ENCODE measurements around the gene NCCRP1. TPM values are rescaled to one million over a fixed set of nuclear protein-coding genes. Genes with fewer than 3 reads are reported as not detected.
"Not testable (repeated sequence)": the region's sequence is repeated elsewhere in the genome, so short reads cannot be mapped to it uniquely, and the experiment has no call there.

NCCRP1 gene
- total RNA-seq, 4 donors from 2014 or later: 32.7 to 420 (median 277) TPM

DNA sequence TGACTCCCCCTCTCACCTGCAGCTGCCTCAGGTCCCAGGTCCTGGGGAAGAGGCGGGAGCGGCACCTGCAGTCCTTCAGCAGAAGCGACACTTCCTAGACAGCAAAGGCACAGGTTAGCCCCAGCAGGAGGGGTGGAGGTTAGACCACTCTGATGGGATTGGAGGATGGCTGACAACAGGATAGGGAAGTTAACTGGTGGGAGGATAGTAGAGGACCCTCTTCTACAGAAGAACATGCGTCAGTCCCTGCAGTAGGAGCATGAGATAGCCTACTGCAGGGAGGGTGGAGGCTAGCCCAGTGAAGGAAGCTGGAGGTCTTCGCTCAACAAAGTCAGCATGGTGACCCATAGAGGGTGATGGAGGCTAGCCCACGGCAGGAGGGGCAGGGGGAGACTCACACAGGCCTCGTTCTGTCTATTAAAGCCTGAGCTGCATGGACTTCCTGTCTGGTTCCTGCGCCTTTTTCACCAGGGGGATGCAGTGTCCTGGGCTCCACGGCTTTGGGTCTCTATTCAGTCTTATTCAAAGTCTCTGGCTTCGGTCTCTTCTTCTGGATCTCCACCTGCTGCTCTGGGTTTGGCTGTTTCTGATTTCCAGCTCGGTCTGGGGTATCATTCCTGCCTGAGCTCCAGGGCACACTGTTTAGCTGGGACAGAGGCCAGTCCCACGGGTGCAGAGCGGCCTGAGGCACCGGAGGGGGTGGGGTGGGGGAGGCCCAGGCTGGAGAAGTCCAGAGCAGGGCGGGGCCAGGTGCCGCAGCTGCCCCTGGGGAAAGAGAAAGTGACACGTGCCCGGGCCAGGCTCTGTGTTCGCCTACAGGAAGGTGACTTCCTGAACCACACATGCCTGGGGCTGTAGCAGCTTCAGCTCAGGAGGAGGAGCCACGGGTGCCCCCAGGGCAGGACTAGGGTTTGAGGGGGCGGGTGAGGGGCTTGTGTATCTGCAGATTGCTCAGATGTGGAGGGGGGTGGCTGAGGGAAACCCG is 40.7 kb downstream of the NCCRP1 start:
- H3K4me3 ChIP-seq: no peak overlapping the region
- H3K27me3 ChIP-seq: peaks cover 20% of the 10 kb centered on the region
- 61% methylated on average over 11 of the region's 22 CpGs for WGBS
- no peak for TF ChIP-seq CTCF (IDR thresholded peaks at IDR 0.05)
- no peak for TF ChIP-seq POLR2AphosphoS5 (IDR thresholded peaks at IDR 0.05)
- TF ChIP-seq POLR2A (IDR thresholded peaks at IDR 0.05): no peak
- TF ChIP-seq EP300 (IDR thresholded peaks at IDR 0.05): no peak
- H3K27ac ChIP-seq: no peak overlapping the region
- H3K9me3 ChIP-seq: no peaks in the 10 kb centered on the region
- no peaks in the 10 kb centered on the region for H3K36me3 ChIP-seq
- no peak for DNase-seq (ENCODE audit: low spot score in 2 of 2)
- peaks cover 5% of the 10 kb centered on the region for H3K4me1 ChIP-seq

- Histone ChIP-seq H3K27me3 (peaks cover 16% of the 10 kb centered on the region), H3K4me3 (no peak overlapping the region), H3K27ac (no peak overlapping the region), H3K4me1 (peaks cover 5% of the 10 kb centered on the region), H3K9me3 (no peaks in the 10 kb centered on the region), H3K36me3 (no peaks in the 10 kb centered on the region)
- DNase-seq (ENCODE audit: low spot score in 2 of 2): no peak
- WGBS: 84% methylated on average over 6 of the region's 6 CpGs
- TF ChIP-seq EP300 (IDR thresholded peaks at IDR 0.05): no peak
- TF ChIP-seq POLR2AphosphoS5 (IDR thresholded peaks at IDR 0.05): no peak
- TF ChIP-seq POLR2A (IDR thresholded peaks at IDR 0.05): no peak
- no peak for TF ChIP-seq CTCF (IDR thresholded peaks at IDR 0.05)
Observed at GRCh38 chr19:39238209-39238608, 41.4 kb downstream of the NCCRP1 start.

- TF ChIP-seq CTCF (IDR thresholded peaks at IDR 0.05) (no peak), POLR2A (IDR thresholded peaks at IDR 0.05) (no peak), EP300 (IDR thresholded peaks at IDR 0.05) (no peak), POLR2AphosphoS5 (IDR thresholded peaks at IDR 0.05) (no peak)
- Histone ChIP-seq H3K4me1 (peaks cover 5% of the 10 kb centered on the region), H3K36me3 (no peaks in the 10 kb centered on the region), H3K9me3 (no peaks in the 10 kb centered on the region), H3K27ac (no peak overlapping the region), H3K4me3 (no peak overlapping the region), H3K27me3 (peaks cover 16% of the 10 kb centered on the region)
- no peak for DNase-seq (ENCODE audit: low spot score in 2 of 2)
- WGBS: 81% methylated on average over 6 of the region's 6 CpGs
Observed at GRCh38 chr19:39238944-39239343, 42.2 kb downstream of the NCCRP1 start.

DNA sequence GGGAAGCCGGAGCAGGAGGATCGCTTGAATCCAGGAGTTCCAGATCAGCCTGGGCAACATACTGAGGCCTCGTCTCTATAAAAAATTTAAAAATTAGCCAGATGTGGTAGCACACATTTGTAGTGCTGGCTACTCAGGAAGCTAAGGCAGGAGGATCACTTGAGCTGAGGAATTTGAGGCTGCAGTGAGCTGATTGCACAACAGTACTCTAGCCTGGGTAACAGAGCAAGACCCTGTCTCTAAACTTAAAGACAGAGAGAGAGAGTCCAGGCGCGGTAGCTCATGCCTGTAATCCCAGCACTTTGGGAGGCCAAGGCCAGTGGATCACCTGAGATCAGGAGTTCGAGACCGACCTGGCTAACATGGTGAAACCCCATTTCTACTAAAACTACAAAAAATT is 43.7 kb downstream of the NCCRP1 start:
- Histone ChIP-seq H3K27me3 (peaks cover 15% of the 10 kb centered on the region), H3K27ac (no peak overlapping the region), H3K9me3 (no peaks in the 10 kb centered on the region), H3K36me3 (no peaks in the 10 kb centered on the region), H3K4me3 (no peak overlapping the region), H3K4me1 (peaks cover 5% of the 10 kb centered on the region)
- WGBS: 93% methylated on average over 7 of the region's 7 CpGs
- no peak for TF ChIP-seq POLR2A (IDR thresholded peaks at IDR 0.05)
- no peak for TF ChIP-seq EP300 (IDR thresholded peaks at IDR 0.05)
- TF ChIP-seq POLR2AphosphoS5 (IDR thresholded peaks at IDR 0.05): no peak
- TF ChIP-seq CTCF (IDR thresholded peaks at IDR 0.05): no peak
- no peak for DNase-seq (ENCODE audit: low spot score in 2 of 2)

- peaks cover 32% of the 10 kb centered on the region for H3K27me3 ChIP-seq
Observed at GRCh38 chr19:39243741-39244140, 47.0 kb downstream of the NCCRP1 start.

GRCh38 chr19:39244410-39245100 is 47.8 kb downstream of the NCCRP1 start, which contains the start of gene IFNL3:
Gene IFNL3 (minus strand): TSS chr19:39245006. CDS start chr19:39244967, 39 bp downstream.
- H3K27ac ChIP-seq; H3K9me3 ChIP-seq; H3K36me3 ChIP-seq; H3K4me3 ChIP-seq; DNase-seq (ENCODE audit: low spot score in 2 of 2): not testable (repeated sequence)
- peaks cover 13% of the 10 kb centered on the region for H3K4me1 ChIP-seq
- H3K27me3 ChIP-seq: peaks cover 40% of the 10 kb centered on the region
- 95% methylated on average over 4 of the region's 12 CpGs for WGBS

More at GRCh38 chr19:39243741-39244140, 47.0 kb downstream of the NCCRP1 start:
- H3K9me3 ChIP-seq; DNase-seq (ENCODE audit: low spot score in 2 of 2); H3K4me3 ChIP-seq; H3K27ac ChIP-seq; H3K36me3 ChIP-seq: not testable (repeated sequence)
- H3K4me1 ChIP-seq: peaks cover 13% of the 10 kb centered on the region
- WGBS: 79% methylated on average over 13 of the region's 13 CpGs

GRCh38 chr19:39245166-39245565 is 48.4 kb downstream of the NCCRP1 start:
- not testable (repeated sequence) for H3K36me3 ChIP-seq; H3K27ac ChIP-seq; DNase-seq (ENCODE audit: low spot score in 2 of 2); H3K9me3 ChIP-seq; H3K4me3 ChIP-seq
- Histone ChIP-seq H3K27me3 (peaks cover 46% of the 10 kb centered on the region), H3K4me1 (peaks cover 13% of the 10 kb centered on the region)
- no CpG with 5 or more reads among the region's 1 CpG for WGBS

All from suprapubic skin (tissue), 4 donors.